GM12878 (cell line): ENCODE data around the gene IKZF5. TPM values are rescaled to one million over a fixed set of nuclear protein-coding genes. Genes with fewer than 3 reads are reported as not detected.
A peak's percentile ranks its signal among the peaks of the same experiment; 100 is the strongest.

ENCODE experiments used
- CHD1 ChIP-seq: IDR thresholded peaks from 2 replicates; pipeline ENCODE4 v1.6.1; 2012; ENCODE audit warnings: low read depth, low read length, improper control_type of control experiment
- IKZF2 ChIP-seq, 2 experiments: fragments of 450-650 bp; IDR thresholded peaks; 2 replicates each; pipeline ENCODE4 v1.6.1; 2017; ENCODE audit warnings: mild to moderate bottlenecking in 2 of 2, moderate library complexity in 2 of 2
- JUNB ChIP-seq: IDR thresholded peaks from 2 replicates; pipeline ENCODE4 v1.6.1; 2016; ENCODE audit warnings: antibody characterized with exemption, mild to moderate bottlenecking
- KDM1A ChIP-seq: fragments of 200-600 bp; sonication (generic); IDR thresholded peaks from 2 replicates; pipeline ENCODE4 v1.6.1; 2016; ENCODE audit warnings: borderline replicate concordance
- RELA ChIP-seq: fragments of 450-650 bp; IDR thresholded peaks from 2 replicates; pipeline ENCODE4 v1.8.0; 2014; ENCODE audit warnings: borderline replicate concordance; ENCODE audit not compliant: partially characterized antibody
- SIN3A ChIP-seq: IDR thresholded peaks from 2 replicates; pipeline ENCODE4 v1.6.1; 2012; ENCODE audit warnings: low read depth, low read length, improper control_type of control experiment
- SMARCA5 ChIP-seq: fragments of 450-650 bp; IDR thresholded peaks from 2 replicates; pipeline ENCODE4 v1.6.1; 2017; ENCODE audit warnings: mild to moderate bottlenecking
- ZZZ3 ChIP-seq: IDR thresholded peaks from 2 replicates; pipeline ENCODE4 v1.6.1; 2011; ENCODE audit warnings: low read depth; ENCODE audit not compliant: control insufficient read depth, insufficient read length
- polyA plus RNA-seq, 11 experiments: library from polyadenylated mRNA; depleted of rRNA in 4 of 11; unstranded in 6 of 11; stranded (reverse) in 5 of 11; fragments of >200 nt; fragmentation: Nextera tagmentation in 4 of 11; fragmentation: Illumina TruSeq in 1 of 11; extraction: Ambion mirVana in 4 of 11; extraction: Trizol in 1 of 11; gene quantifications; 1 replicate in 1 of 11; 2 replicates in 10 of 11; pipeline versions ENCODE4 v1.2.1 to v1.2.3, GENCODE V29; 2011 to 2016; ENCODE audit warnings: inconsistent platforms in 2 of 11, missing spikeins in 2 of 11, low read depth in 1 of 11
- total RNA-seq, 4 experiments: library from RNA; depleted of rRNA in 3 of 4; stranded (reverse); fragments of >200 nt in 3 of 4; fragmentation: Illumina TruSeq in 1 of 4; extraction: Trizol in 1 of 4; gene quantifications; 2 replicates each; pipeline versions ENCODE4 v1.2.1 to v1.2.3, GENCODE V29; 2013 to 2021
- TF ChIP-seq, protein P1 (sequence below): IDR thresholded peaks from 2 replicates; pipeline ENCODE4 v1.6.1; 2012; ENCODE audit warnings: low read depth, low read length, improper control_type of control experiment
- TF ChIP-seq, protein P2 (sequence below): fragments of 450-650 bp; IDR thresholded peaks from 2 replicates; pipeline ENCODE4 v1.6.1; 2017; ENCODE audit warnings: mild to moderate bottlenecking, moderate library complexity

The IKZF5 gene
- total and polyA plus RNA-seq, 10 of the 15 experiments (the other 5 are each of a cell fraction or from before 2014, with no cell fraction given) = 5.3 to 23.2 (median 11.8) TPM

DNA sequence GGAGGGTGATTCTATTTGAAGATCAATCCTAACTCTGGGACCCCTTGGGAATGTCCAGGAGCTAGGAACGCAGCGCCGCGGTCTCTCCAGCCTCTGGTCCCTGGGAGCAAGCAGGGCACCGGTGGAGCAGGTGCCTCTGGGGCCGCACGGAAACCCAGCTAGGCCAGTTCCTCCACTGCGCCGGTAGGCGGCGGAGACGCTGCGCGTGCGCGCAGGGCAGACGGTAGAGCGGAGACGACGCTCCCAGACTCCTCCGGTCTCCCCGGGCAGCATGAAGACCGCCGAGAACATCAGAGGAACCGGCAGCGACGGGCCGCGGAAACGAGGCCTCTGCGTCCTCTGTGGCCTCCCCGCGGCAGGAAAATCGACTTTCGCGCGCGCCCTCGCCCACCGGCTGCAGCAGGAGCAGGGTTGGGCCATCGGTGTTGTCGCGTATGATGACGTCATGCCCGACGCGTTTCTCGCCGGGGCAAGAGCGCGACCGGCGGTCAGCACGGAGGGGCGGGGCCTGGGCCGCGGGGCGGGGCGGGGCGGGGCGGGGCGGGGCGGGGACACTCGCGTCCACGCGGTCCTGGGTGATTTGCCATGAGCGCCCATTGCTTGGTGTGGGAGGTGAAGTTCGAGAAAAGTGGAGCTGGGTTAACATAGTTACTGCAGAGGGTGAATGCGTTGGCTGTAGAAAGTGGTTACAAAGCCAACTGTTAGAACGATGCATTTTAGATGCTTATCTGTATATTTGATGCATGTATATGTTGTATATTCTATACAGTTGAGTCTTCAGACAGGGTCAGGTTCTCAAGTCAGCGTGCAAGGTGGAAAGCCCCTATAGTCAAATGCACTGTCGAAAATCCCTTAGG lies 28.2 kb downstream of the IKZF5 start, which contains the start of gene PSTK (continued):
- TF ChIP-seq, protein P1, sequence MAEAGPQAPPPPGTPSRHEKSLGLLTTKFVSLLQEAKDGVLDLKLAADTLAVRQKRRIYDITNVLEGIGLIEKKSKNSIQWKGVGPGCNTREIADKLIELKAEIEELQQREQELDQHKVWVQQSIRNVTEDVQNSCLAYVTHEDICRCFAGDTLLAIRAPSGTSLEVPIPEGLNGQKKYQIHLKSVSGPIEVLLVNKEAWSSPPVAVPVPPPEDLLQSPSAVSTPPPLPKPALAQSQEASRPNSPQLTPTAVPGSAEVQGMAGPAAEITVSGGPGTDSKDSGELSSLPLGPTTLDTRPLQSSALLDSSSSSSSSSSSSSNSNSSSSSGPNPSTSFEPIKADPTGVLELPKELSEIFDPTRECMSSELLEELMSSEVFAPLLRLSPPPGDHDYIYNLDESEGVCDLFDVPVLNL = peak; percentile 76
- 0 out of 2 replicates have a peak, but pooled peaks have one; percentile 41 for TF ChIP-seq SIN3A
- TF ChIP-seq SMARCA5 = peak; percentile 87
- TF ChIP-seq KDM1A = no peak
- TF ChIP-seq, protein P2, sequence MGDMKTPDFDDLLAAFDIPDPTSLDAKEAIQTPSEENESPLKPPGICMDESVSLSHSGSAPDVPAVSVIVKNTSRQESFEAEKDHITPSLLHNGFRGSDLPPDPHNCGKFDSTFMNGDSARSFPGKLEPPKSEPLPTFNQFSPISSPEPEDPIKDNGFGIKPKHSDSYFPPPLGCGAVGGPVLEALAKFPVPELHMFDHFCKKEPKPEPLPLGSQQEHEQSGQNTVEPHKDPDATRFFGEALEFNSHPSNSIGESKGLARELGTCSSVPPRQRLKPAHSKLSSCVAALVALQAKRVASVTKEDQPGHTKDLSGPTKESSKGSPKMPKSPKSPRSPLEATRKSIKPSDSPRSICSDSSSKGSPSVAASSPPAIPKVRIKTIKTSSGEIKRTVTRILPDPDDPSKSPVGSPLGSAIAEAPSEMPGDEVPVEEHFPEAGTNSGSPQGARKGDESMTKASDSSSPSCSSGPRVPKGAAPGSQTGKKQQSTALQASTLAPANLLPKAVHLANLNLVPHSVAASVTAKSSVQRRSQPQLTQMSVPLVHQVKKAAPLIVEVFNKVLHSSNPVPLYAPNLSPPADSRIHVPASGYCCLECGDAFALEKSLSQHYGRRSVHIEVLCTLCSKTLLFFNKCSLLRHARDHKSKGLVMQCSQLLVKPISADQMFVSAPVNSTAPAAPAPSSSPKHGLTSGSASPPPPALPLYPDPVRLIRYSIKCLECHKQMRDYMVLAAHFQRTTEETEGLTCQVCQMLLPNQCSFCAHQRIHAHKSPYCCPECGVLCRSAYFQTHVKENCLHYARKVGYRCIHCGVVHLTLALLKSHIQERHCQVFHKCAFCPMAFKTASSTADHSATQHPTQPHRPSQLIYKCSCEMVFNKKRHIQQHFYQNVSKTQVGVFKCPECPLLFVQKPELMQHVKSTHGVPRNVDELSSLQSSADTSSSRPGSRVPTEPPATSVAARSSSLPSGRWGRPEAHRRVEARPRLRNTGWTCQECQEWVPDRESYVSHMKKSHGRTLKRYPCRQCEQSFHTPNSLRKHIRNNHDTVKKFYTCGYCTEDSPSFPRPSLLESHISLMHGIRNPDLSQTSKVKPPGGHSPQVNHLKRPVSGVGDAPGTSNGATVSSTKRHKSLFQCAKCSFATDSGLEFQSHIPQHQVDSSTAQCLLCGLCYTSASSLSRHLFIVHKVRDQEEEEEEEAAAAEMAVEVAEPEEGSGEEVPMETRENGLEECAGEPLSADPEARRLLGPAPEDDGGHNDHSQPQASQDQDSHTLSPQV = no peak
- no peak for TF ChIP-seq ZZZ3
- TF ChIP-seq CHD1 = no peak
- TF ChIP-seq JUNB = no peak
- peak; percentile 32 to 69; a peak in 2 of 4 replicates for TF ChIP-seq IKZF2 (IDR thresholded peaks at IDR 0.05)
- TF ChIP-seq RELA = peak; percentile 96
